Astrocyte (in vitro differentiated cells and primary cell): ENCODE results near the gene MAPK8IP3. TPM values are rescaled to one million over a fixed set of nuclear protein-coding genes. Genes with fewer than 3 reads are reported as not detected.

Experiments
- DNase-seq: peaks from one replicate; pipeline ENCODE4 v3.0.0-alpha.2; 2010; ENCODE audit warnings: low read depth
- FAIRE-seq: peaks from 2 replicates; lab custom pipeline; 2011; peaks lifted over from hg19 to GRCh38; lab: Jason Lieb, UNC
- H2AFZ ChIP-seq: 2 replicates; pipeline ENCODE4 v1.6.0; 2012; ENCODE audit warnings: low read depth, low read length, inconsistent platforms
- H3K27ac ChIP-seq: 2 replicates; pipeline ENCODE4 v1.5.1; 2011; ENCODE audit warnings: low read depth, low read length, inconsistent platforms
- H3K27me3 ChIP-seq: 2 replicates; pipeline ENCODE4 v1.6.0; 2011; ENCODE audit warnings: low read length, inconsistent platforms; ENCODE audit not compliant: insufficient read depth
- H3K36me3 ChIP-seq: 2 replicates; pipeline ENCODE4 v1.5.1; 2011; ENCODE audit warnings: low read length, inconsistent platforms; ENCODE audit not compliant: insufficient read depth
- H3K4me1 ChIP-seq: 2 replicates; pipeline ENCODE4 v1.5.1; 2011; ENCODE audit warnings: low read length, inconsistent platforms; ENCODE audit not compliant: insufficient read depth
- H3K4me2 ChIP-seq: 2 replicates; pipeline ENCODE4 v1.6.0; 2012; ENCODE audit warnings: low read length, inconsistent platforms
- H3K4me3 ChIP-seq: 2 replicates; pipeline ENCODE4 v1.5.1; 2011; ENCODE audit warnings: low read depth, mild to moderate bottlenecking, low read length, inconsistent platforms; ENCODE audit not compliant: insufficient read depth
- H3K79me2 ChIP-seq: 2 replicates; pipeline ENCODE4 v1.6.0; 2012; ENCODE audit warnings: mild to moderate bottlenecking, low read length, inconsistent platforms; ENCODE audit not compliant: insufficient read depth
- H3K9ac ChIP-seq: 2 replicates; pipeline ENCODE4 v1.6.0; 2012; ENCODE audit warnings: mild to moderate bottlenecking, low read length, inconsistent platforms
- H3K9me3 ChIP-seq: 2 replicates; pipeline ENCODE4 v1.5.1; 2012; ENCODE audit warnings: low read depth, mild to moderate bottlenecking, low read length, inconsistent platforms; ENCODE audit not compliant: insufficient read depth
- H4K20me1 ChIP-seq: 2 replicates; pipeline ENCODE4 v1.6.0; 2012; ENCODE audit warnings: low read length, inconsistent platforms; ENCODE audit not compliant: insufficient read depth
- H3K27ac Mint-ChIP-seq: one replicate; pipeline ENCODE4 v1.8.0; 2021; ENCODE audit warnings: mild to moderate bottlenecking, mixed read lengths; ENCODE audit not compliant: unreplicated experiment
- H3K27me3 Mint-ChIP-seq: one replicate; pipeline ENCODE4 v1.8.0; 2021; ENCODE audit warnings: low read depth, mixed read lengths; ENCODE audit not compliant: unreplicated experiment
- H3K36me3 Mint-ChIP-seq: one replicate; pipeline ENCODE4 v1.8.0; 2021; ENCODE audit warnings: low read depth, mixed read lengths; ENCODE audit not compliant: unreplicated experiment
- H3K4me1 Mint-ChIP-seq: one replicate; pipeline ENCODE4 v1.8.0; 2021; ENCODE audit warnings: low read depth, mixed read lengths; ENCODE audit not compliant: unreplicated experiment
- H3K4me3 Mint-ChIP-seq: one replicate; pipeline ENCODE4 v1.8.0; 2021; ENCODE audit warnings: mild to moderate bottlenecking, moderate library complexity, mixed read lengths; ENCODE audit not compliant: unreplicated experiment
- H3K9me3 Mint-ChIP-seq: one replicate; pipeline ENCODE4 v1.8.0; 2021; ENCODE audit warnings: mild to moderate bottlenecking, mixed read lengths; ENCODE audit not compliant: unreplicated experiment
- CTCF ChIP-seq: IDR thresholded peaks from 2 replicates; pipeline ENCODE4 v1.5.1; 2011; ENCODE audit warnings: low read depth, mild to moderate bottlenecking, inconsistent platforms, low read length, moderate library complexity; ENCODE audit not compliant: insufficient read depth
- EZH2 ChIP-seq: IDR thresholded peaks from 2 replicates; pipeline ENCODE4 v1.6.1; 2012; ENCODE audit warnings: mild to moderate bottlenecking, low read length, inconsistent platforms; ENCODE audit not compliant: insufficient read depth
- total RNA-seq: library from RNA; stranded (reverse); gene quantifications from 2 replicates; pipeline ENCODE4 v1.2.1, GENCODE V29; 2021

The MAPK8IP3 gene
- total RNA-seq, 1 donor from 2014 or later = 92.4 TPM

GRCh38 chr16:1790261-1790610 is 84.2 kb downstream of the MAPK8IP3 start:
- TF ChIP-seq CTCF (no peak), EZH2 (no peak)
- H3K4me3 Mint-ChIP-seq = no peak overlapping the region
- H3K9me3 Mint-ChIP-seq = no peaks in the 10 kb centered on the region

DNA sequence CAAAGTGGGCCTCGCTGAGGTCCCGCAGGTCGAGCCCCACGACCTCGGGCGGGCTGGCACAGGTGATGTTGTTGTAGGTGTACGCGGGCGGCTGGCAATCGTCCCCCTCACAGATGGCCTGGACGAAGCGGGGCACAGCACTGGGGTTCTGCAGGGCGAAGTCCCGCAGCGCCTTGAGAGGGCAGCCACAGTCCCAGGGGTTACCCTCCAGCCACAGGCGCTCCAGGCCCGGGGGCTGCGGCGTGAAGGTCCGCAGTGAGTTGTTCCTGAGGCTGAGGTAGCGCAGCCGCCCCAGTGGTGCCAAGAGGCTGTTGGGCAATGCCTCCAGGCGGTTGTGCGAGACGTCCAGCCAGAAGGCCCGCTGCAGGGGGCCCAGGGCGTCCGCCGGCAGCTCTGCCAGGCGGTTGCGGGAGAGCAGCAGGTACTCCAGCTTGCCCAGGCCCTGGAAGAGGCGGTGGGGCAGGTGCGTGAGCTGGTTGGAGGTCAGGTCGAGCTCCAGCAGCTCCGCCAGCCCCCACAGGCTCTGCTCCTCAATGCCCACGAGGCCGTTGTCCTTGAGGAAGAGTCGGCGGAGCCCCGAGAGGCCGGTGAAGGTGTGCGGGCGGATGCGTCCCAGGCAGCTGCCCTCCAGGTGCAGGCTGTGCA is 84.7 kb downstream of the MAPK8IP3 start:
- DNase-seq = no peak
- no peak for FAIRE-seq

More at GRCh38 chr16:1790261-1790610, 84.2 kb downstream of the MAPK8IP3 start:
- Mint-ChIP-seq H3K4me1 (no peaks in the 10 kb centered on the region), H3K36me3 (peaks cover under 1% of the 10 kb centered on the region), H3K27ac (no peak overlapping the region), H3K27me3 (no peaks in the 10 kb centered on the region)
- H3K4me1 ChIP-seq = no peaks in the 10 kb centered on the region
- peaks cover 30% of the 10 kb centered on the region for H3K79me2 ChIP-seq
- H3K36me3 ChIP-seq = no peaks in the 10 kb centered on the region
- H3K4me3 ChIP-seq = no peak overlapping the region
- DNase-seq = no peak
- FAIRE-seq = no peak
- H3K4me2 ChIP-seq = no peak overlapping the region
- H3K9ac ChIP-seq = no peak overlapping the region
- no peak overlapping the region for H3K27ac ChIP-seq
- H3K9me3 ChIP-seq = no peaks in the 10 kb centered on the region
- H3K27me3 ChIP-seq = no peaks in the 10 kb centered on the region
- peaks cover 25% of the 10 kb centered on the region for H4K20me1 ChIP-seq
- no peak overlapping the region for H2AFZ ChIP-seq

More for the DNA sequence above, 84.7 kb downstream of the MAPK8IP3 start:
- no peak overlapping the region for H2AFZ ChIP-seq
- H3K9me3 ChIP-seq = no peaks in the 10 kb centered on the region
- H3K27me3 ChIP-seq = no peaks in the 10 kb centered on the region
- H4K20me1 ChIP-seq = peaks cover 20% of the 10 kb centered on the region
- H3K36me3 ChIP-seq = no peaks in the 10 kb centered on the region
- H3K4me3 ChIP-seq = no peak overlapping the region
- Mint-ChIP-seq H3K4me1 (no peaks in the 10 kb centered on the region), H3K27ac (no peak overlapping the region), H3K36me3 (peaks cover 3% of the 10 kb centered on the region), H3K4me3 (no peak overlapping the region), H3K9me3 (no peaks in the 10 kb centered on the region), H3K27me3 (no peaks in the 10 kb centered on the region)
- H3K4me2 ChIP-seq = no peak overlapping the region
- H3K4me1 ChIP-seq = no peaks in the 10 kb centered on the region
- peaks cover 25% of the 10 kb centered on the region for H3K79me2 ChIP-seq
- TF ChIP-seq CTCF = no peak
- TF ChIP-seq EZH2 = no peak
- no peak overlapping the region for H3K27ac ChIP-seq
- H3K9ac ChIP-seq = no peak overlapping the region
